Keratinocyte (primary cell): ENCODE data around the gene KCNQ4. TPM values are rescaled to one million over a fixed set of nuclear protein-coding genes. Genes with fewer than 3 reads are reported as not detected.

Experiments
- DNase-seq: peaks from one replicate; pipeline ENCODE4 v3.0.0-alpha.2; 2011; ENCODE audit warnings: low read depth, missing footprints, low spot score
- FAIRE-seq: peaks from 2 replicates; lab custom pipeline; 2011; peaks lifted over from hg19 to GRCh38; lab: Jason Lieb, UNC
- H2AFZ ChIP-seq: 2 replicates; pipeline ENCODE4 v1.6.0; 2012; ENCODE audit warnings: low read length, control low read depth, inconsistent platforms; ENCODE audit not compliant: control insufficient read depth
- H3K27ac ChIP-seq: 2 replicates; pipeline ENCODE4 v1.5.1; 2011; ENCODE audit warnings: low read length; ENCODE audit not compliant: control insufficient read depth, insufficient read depth
- H3K27me3 ChIP-seq: 3 replicates; pipeline ENCODE4 v1.6.0; 2011; ENCODE audit warnings: low read length; ENCODE audit not compliant: control insufficient read depth, insufficient read depth; ENCODE audit errors: extremely low read depth
- H3K36me3 ChIP-seq, 2 experiments: 2 replicates in 1 of 2; 3 replicates in 1 of 2; pipeline ENCODE4 v1.5.1; 2011; ENCODE audit warnings: low read length in 2 of 2, mild to moderate bottlenecking in 1 of 2; ENCODE audit not compliant: control insufficient read depth in 2 of 2, insufficient read depth in 2 of 2; ENCODE audit errors: extremely low read depth in 1 of 2
- H3K4me1 ChIP-seq: 3 replicates; pipeline ENCODE4 v1.5.1; 2011; ENCODE audit warnings: low read length; ENCODE audit not compliant: control insufficient read depth, insufficient read depth; ENCODE audit errors: extremely low read depth
- H3K4me2 ChIP-seq: 3 replicates; pipeline ENCODE4 v1.6.0; 2011; ENCODE audit warnings: low read depth, low read length; ENCODE audit not compliant: control insufficient read depth, insufficient read depth; ENCODE audit errors: extremely low read depth
- H3K4me3 ChIP-seq, 3 experiments: fragments of 200-600 bp in 1 of 3; sonication (generic) in 1 of 3; 2 replicates in 2 of 3; 3 replicates in 1 of 3; pipeline ENCODE4 v1.5.1; 2011 to 2016; ENCODE audit warnings: low read length in 3 of 3, mild to moderate bottlenecking in 3 of 3, control low read depth in 2 of 3, inconsistent platforms in 1 of 3, low read depth in 1 of 3, mixed read lengths in 1 of 3, mixed run types in 1 of 3, moderate library complexity in 1 of 3; ENCODE audit not compliant: control insufficient read depth in 2 of 3, insufficient read depth in 2 of 3; ENCODE audit errors: extremely low read depth in 1 of 3
- H3K79me2 ChIP-seq: 2 replicates; pipeline ENCODE4 v1.6.0; 2012; ENCODE audit warnings: low read length; ENCODE audit not compliant: control insufficient read depth, insufficient read depth
- H3K9ac ChIP-seq: 3 replicates; pipeline ENCODE4 v1.6.0; 2011; ENCODE audit warnings: low read length; ENCODE audit not compliant: control insufficient read depth, insufficient read depth; ENCODE audit errors: extremely low read depth
- H3K9me1 ChIP-seq: 3 replicates; pipeline ENCODE4 v1.6.0; 2011; ENCODE audit warnings: low read length; ENCODE audit not compliant: control insufficient read depth, insufficient read depth; ENCODE audit errors: extremely low read depth
- H3K9me3 ChIP-seq: 2 replicates; pipeline ENCODE4 v1.5.1; 2012; ENCODE audit warnings: low read depth, low read length; ENCODE audit not compliant: control insufficient read depth
- H4K20me1 ChIP-seq: 3 replicates; pipeline ENCODE4 v1.6.0; 2011; ENCODE audit warnings: low read length; ENCODE audit not compliant: control insufficient read depth, insufficient read depth; ENCODE audit errors: extremely low read depth
- EZH2 ChIP-seq: IDR thresholded peaks from one replicate; pipeline ENCODE4 v1.6.1; 2012; ENCODE audit warnings: inconsistent platforms, mild to moderate bottlenecking, low read length, moderate library complexity
- dilution Hi-C: fragments of 300-500 bp; cut with MboI; formaldehyde crosslinking; loops from one replicate; pipeline ENCODE4 v1.7.0; 2020; ENCODE audit warnings: low sequenced_read_pairs; ENCODE audit not compliant: extremely low pct_ligation_motif_present
- polyA plus RNA-seq, 5 experiments: library from polyadenylated mRNA; depleted of rRNA in 3 of 5; stranded (reverse) in 3 of 5; stranded (forward) in 1 of 5; unstranded in 1 of 5; fragments of >200 nt; gene quantifications; 1 replicate in 1 of 5; 2 replicates in 3 of 5; 3 replicates in 1 of 5; pipeline versions ENCODE4 v1.2.1 to v1.2.3, GENCODE V29; 2011 to 2012; ENCODE audit warnings: missing spikeins in 2 of 5, low read depth in 1 of 5, low replicate concordance in 1 of 5
- TF ChIP-seq, protein P1 (sequence below), 3 experiments: IDR thresholded peaks in 1 of 3; conservative IDR thresholded peaks in 1 of 3; optimal IDR thresholded peaks in 1 of 3; 2 replicates in 2 of 3; 3 replicates in 1 of 3; pipeline versions ENCODE3 to v1.5.1; 2011; ENCODE audit warnings: low read length in 3 of 3, mild to moderate bottlenecking in 3 of 3, moderate library complexity in 2 of 3, control low read depth in 1 of 3, inconsistent platforms in 1 of 3; ENCODE audit not compliant: insufficient read depth in 2 of 3; ENCODE audit errors: extremely low read depth in 1 of 3

KCNQ4 gene
- polyA plus RNA-seq, 1 donor (not counting 4 experiments of a cell fraction or from before 2014, with no cell fraction given), result not detected

GRCh38 chr1:40841602-40842001, 58.0 kb downstream of the KCNQ4 start:
- no peak for TF ChIP-seq EZH2
- TF ChIP-seq, protein P1, sequence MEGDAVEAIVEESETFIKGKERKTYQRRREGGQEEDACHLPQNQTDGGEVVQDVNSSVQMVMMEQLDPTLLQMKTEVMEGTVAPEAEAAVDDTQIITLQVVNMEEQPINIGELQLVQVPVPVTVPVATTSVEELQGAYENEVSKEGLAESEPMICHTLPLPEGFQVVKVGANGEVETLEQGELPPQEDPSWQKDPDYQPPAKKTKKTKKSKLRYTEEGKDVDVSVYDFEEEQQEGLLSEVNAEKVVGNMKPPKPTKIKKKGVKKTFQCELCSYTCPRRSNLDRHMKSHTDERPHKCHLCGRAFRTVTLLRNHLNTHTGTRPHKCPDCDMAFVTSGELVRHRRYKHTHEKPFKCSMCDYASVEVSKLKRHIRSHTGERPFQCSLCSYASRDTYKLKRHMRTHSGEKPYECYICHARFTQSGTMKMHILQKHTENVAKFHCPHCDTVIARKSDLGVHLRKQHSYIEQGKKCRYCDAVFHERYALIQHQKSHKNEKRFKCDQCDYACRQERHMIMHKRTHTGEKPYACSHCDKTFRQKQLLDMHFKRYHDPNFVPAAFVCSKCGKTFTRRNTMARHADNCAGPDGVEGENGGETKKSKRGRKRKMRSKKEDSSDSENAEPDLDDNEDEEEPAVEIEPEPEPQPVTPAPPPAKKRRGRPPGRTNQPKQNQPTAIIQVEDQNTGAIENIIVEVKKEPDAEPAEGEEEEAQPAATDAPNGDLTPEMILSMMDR (optimal IDR thresholded peaks at IDR 0.05 in 1 of 3, IDR thresholded peaks at IDR 0.05 in 1 of 3, conservative IDR thresholded peaks at IDR 0.05 in 1 of 3; ENCODE audit: extremely low read depth in 1 of 3, insufficient read depth in 2 of 3, low read length in 3 of 3), result no peak
- H3K4me1 ChIP-seq, result no peaks in the 10 kb centered on the region
- no peaks in the 10 kb centered on the region for H4K20me1 ChIP-seq
- no peak for DNase-seq
- H3K9me1 ChIP-seq, result no peaks in the 10 kb centered on the region
- H2AFZ ChIP-seq, result no peak overlapping the region
- FAIRE-seq, result no peak
- no peak overlapping the region for H3K4me2 ChIP-seq
- H3K9me3 ChIP-seq, result no peaks in the 10 kb centered on the region
- H3K36me3 ChIP-seq, result no peaks in the 10 kb centered on the region
- no peaks in the 10 kb centered on the region for H3K79me2 ChIP-seq
- no peak overlapping the region for H3K4me3 ChIP-seq
- peaks cover 5% of the 10 kb centered on the region for H3K27me3 ChIP-seq
- no peak overlapping the region for H3K9ac ChIP-seq
- H3K27ac ChIP-seq, result no peak overlapping the region
- dilution Hi-C loops, result no loop called here

DNA sequence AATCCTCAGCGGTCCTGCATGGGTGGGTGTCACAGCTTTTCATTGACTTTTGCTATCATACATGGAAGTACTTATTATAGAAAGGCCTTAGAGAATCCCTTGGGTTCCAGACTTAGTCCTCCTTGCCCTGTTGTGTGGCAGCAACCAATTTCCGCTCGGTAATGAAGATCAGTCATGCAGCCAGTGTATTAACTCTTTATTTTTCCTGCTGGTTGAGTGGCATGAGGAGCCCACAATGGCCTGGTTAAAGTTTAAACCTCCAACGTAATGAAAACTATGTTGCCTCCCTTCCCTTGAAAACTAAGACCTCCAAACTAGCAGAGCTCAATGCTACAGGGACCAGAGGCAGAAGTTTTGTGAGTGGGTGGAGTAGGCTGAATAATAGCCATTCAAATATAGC, 58.6 kb downstream of the KCNQ4 start:
- DNase-seq (no peak), FAIRE-seq (no peak)
- dilution Hi-C loops, result no loop called here
- Histone ChIP-seq H3K79me2 (no peaks in the 10 kb centered on the region), H4K20me1 (no peaks in the 10 kb centered on the region), H3K4me2 (no peak overlapping the region), H3K4me1 (no peaks in the 10 kb centered on the region), H3K9me3 (no peaks in the 10 kb centered on the region), H3K27me3 (peaks cover 4% of the 10 kb centered on the region), H3K36me3 (no peaks in the 10 kb centered on the region), H3K9me1 (no peaks in the 10 kb centered on the region), H3K9ac (no peak overlapping the region), H2AFZ (no peak overlapping the region), H3K4me3 (no peak overlapping the region), H3K27ac (no peak overlapping the region)
- TF ChIP-seq EZH2, result no peak
- TF ChIP-seq, protein P1 (optimal IDR thresholded peaks at IDR 0.05 in 1 of 3, IDR thresholded peaks at IDR 0.05 in 1 of 3, conservative IDR thresholded peaks at IDR 0.05 in 1 of 3; ENCODE audit: extremely low read depth in 1 of 3, insufficient read depth in 2 of 3, low read length in 3 of 3), result no peak
